IPS-15b (cell line): ENCODE data around the gene ARPC1A.
"Not testable (repeated sequence)": the region's sequence is repeated elsewhere in the genome, so short reads cannot be mapped to it uniquely, and the experiment has no call there.

Experiments used
- H3K27me3 ChIP-seq: one replicate; pipeline ENCODE4 v1.6.1; 2013; ENCODE audit warnings: low read length; ENCODE audit not compliant: control insufficient read depth, insufficient read depth
- H3K36me3 ChIP-seq: one replicate; pipeline ENCODE4 v1.6.1; 2013; ENCODE audit warnings: low read length; ENCODE audit not compliant: control insufficient read depth, insufficient read depth
- H3K4me1 ChIP-seq: one replicate; pipeline ENCODE4 v1.6.1; 2013; ENCODE audit warnings: mild to moderate bottlenecking, low read length; ENCODE audit not compliant: control insufficient read depth, insufficient read depth
- H3K4me3 ChIP-seq: one replicate; pipeline ENCODE4 v1.5.1; 2013; ENCODE audit warnings: low read depth, low read length
- H3K9ac ChIP-seq: one replicate; pipeline ENCODE4 v1.6.1; 2013; ENCODE audit warnings: low read depth, mild to moderate bottlenecking, low read length
- H3K9me3 ChIP-seq: one replicate; pipeline ENCODE4 v1.6.1; 2013; ENCODE audit warnings: mild to moderate bottlenecking, low read length; ENCODE audit not compliant: control insufficient read depth, insufficient read depth

Gene ARPC1A

GRCh38 chr7:99305473-99306260 is 20.0 kb upstream of the ARPC1A start:
- no peaks in the 10 kb centered on the region for H3K27me3 ChIP-seq
- H3K9ac ChIP-seq, result no peak overlapping the region
- H3K4me3 ChIP-seq, result no peak overlapping the region
- H3K9me3 ChIP-seq, result no peaks in the 10 kb centered on the region
- H3K36me3 ChIP-seq, result no peaks in the 10 kb centered on the region
- H3K4me1 ChIP-seq, result no peaks in the 10 kb centered on the region

GRCh38 chr7:99308461-99309074 is 17.1 kb upstream of the ARPC1A start:
- no peaks in the 10 kb centered on the region for H3K4me1 ChIP-seq
- no peak overlapping the region for H3K9ac ChIP-seq
- H3K9me3 ChIP-seq, result no peaks in the 10 kb centered on the region
- no peak overlapping the region for H3K4me3 ChIP-seq
- no peaks in the 10 kb centered on the region for H3K27me3 ChIP-seq
- no peaks in the 10 kb centered on the region for H3K36me3 ChIP-seq

DNA sequence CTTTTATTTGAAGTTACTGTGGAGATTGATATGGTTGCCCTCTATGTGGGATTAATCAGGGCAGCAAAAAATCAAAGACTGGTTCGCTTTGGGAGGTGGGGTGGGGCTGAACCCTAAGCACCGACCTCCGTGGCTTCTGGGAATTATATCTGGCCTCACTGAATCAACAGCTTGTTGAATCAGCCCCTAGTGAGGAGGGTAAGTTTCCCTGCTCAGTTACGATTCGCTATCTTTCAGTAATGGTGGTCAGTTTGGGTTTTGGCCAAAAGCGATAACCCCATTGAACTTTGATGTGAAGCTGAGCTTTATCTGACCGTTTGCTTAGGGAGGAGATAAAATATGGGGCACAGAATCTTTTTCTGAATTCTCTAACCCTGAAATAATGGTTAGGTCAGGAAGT is 16.6 kb upstream of the ARPC1A start:
- Histone ChIP-seq H3K4me3 (no peak overlapping the region), H3K36me3 (no peaks in the 10 kb centered on the region), H3K9me3 (no peaks in the 10 kb centered on the region), H3K9ac (no peak overlapping the region), H3K27me3 (no peaks in the 10 kb centered on the region), H3K4me1 (no peaks in the 10 kb centered on the region)

DNA sequence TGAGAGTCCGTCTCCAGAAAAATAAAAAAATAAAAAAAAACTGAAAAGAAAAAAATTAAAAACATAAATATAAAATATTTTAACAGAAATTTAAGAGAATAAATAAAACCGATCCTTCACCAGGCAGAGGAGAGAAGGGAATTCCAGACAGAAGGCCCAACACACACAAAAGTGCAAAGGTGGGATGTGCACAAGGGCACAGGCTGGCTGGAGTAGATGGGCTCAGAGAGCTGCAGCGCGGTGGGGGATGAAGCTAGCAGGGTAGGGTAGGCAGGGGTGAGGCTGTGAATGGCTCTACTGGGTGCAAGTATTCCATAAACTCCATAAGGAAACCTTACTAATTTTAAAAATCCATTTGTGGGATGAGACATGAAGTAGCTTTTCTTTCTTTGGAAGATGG is 15.7 kb upstream of the ARPC1A start:
- no peaks in the 10 kb centered on the region for H3K27me3 ChIP-seq
- no peaks in the 10 kb centered on the region for H3K4me1 ChIP-seq
- no peak overlapping the region for H3K4me3 ChIP-seq

GRCh38 chr7:99311702-99312101 is 14.0 kb upstream of the ARPC1A start:
- no peaks in the 10 kb centered on the region for H3K36me3 ChIP-seq

More for the DNA sequence above, 15.7 kb upstream of the ARPC1A start:
- H3K9ac ChIP-seq, result no peak overlapping the region
- H3K9me3 ChIP-seq, result no peaks in the 10 kb centered on the region
- H3K36me3 ChIP-seq, result no peaks in the 10 kb centered on the region

GRCh38 chr7:99312316-99313203 is 13.1 kb upstream of the ARPC1A start:
- no peak overlapping the region for H3K4me3 ChIP-seq

More at GRCh38 chr7:99311702-99312101, 14.0 kb upstream of the ARPC1A start:
- Histone ChIP-seq H3K27me3 (no peaks in the 10 kb centered on the region), H3K4me1 (no peaks in the 10 kb centered on the region), H3K9ac (no peak overlapping the region), H3K9me3 (no peaks in the 10 kb centered on the region), H3K4me3 (no peak overlapping the region)

GRCh38 chr7:99313204-99313573 is 12.5 kb upstream of the ARPC1A start:
- H3K4me3 ChIP-seq, result no peak overlapping the region

More at GRCh38 chr7:99312316-99313203, 13.1 kb upstream of the ARPC1A start:
- Histone ChIP-seq H3K9ac (no peak overlapping the region), H3K9me3 (no peaks in the 10 kb centered on the region), H3K4me1 (no peaks in the 10 kb centered on the region), H3K36me3 (no peaks in the 10 kb centered on the region), H3K27me3 (no peaks in the 10 kb centered on the region)

DNA sequence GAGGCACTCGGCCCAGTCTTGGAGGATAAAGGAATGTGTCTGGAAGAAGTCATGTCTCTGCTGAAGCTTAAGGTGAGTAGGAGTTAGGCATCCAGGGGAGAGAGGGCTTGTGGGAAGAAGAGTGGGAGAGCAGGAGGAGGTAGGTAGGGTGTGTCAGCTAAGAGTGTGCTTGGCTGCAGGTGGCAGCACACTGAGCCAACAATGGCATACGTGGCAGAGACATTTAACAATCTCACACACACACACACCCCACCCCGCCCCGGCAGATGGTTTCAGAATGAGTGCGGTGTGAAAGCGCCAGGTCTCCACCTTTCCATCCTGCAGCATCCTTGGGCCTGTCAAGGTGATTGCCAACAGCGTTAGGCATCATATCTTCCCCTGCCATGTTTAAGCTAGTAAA is 11.2 kb upstream of the ARPC1A start:
- no peak overlapping the region for H3K4me3 ChIP-seq
- H3K36me3 ChIP-seq, result no peaks in the 10 kb centered on the region
- H3K9ac ChIP-seq, result no peak overlapping the region
- H3K27me3 ChIP-seq, result no peaks in the 10 kb centered on the region
- no peaks in the 10 kb centered on the region for H3K4me1 ChIP-seq
- no peaks in the 10 kb centered on the region for H3K9me3 ChIP-seq

More at GRCh38 chr7:99313204-99313573, 12.5 kb upstream of the ARPC1A start:
- H3K9me3 ChIP-seq, result no peaks in the 10 kb centered on the region
- no peak overlapping the region for H3K9ac ChIP-seq
- no peaks in the 10 kb centered on the region for H3K4me1 ChIP-seq
- H3K27me3 ChIP-seq, result no peaks in the 10 kb centered on the region
- H3K36me3 ChIP-seq, result no peaks in the 10 kb centered on the region

GRCh38 chr7:99320371-99320770 is 5.3 kb upstream of the ARPC1A start:
- Histone ChIP-seq H3K36me3 (no peaks in the 10 kb centered on the region), H3K9ac (no peak overlapping the region), H3K4me1 (peaks cover 2% of the 10 kb centered on the region), H3K27me3 (no peaks in the 10 kb centered on the region), H3K9me3 (no peaks in the 10 kb centered on the region), H3K4me3 (no peak overlapping the region)

GRCh38 chr7:99322659-99323058 is 3.0 kb upstream of the ARPC1A start:
- H3K27me3 ChIP-seq, H3K9me3 ChIP-seq, H3K4me1 ChIP-seq, H3K9ac ChIP-seq, H3K36me3 ChIP-seq, H3K4me3 ChIP-seq: not testable (repeated sequence)

- H3K9ac ChIP-seq, result peak overlapping the region; percentile 98
- H3K9me3 ChIP-seq, result no peaks in the 10 kb centered on the region
- H3K36me3 ChIP-seq, result no peaks in the 10 kb centered on the region
- H3K4me3 ChIP-seq, result peak overlapping the region; percentile 100
- H3K27me3 ChIP-seq, result no peaks in the 10 kb centered on the region
- H3K4me1 ChIP-seq, result peaks cover 2% of the 10 kb centered on the region
Measured at GRCh38 chr7:99324559-99324958, 1.1 kb upstream of the ARPC1A start.
